GM12873 (cell line): ENCODE measurements around the gene CPEB4.

ENCODE experiments used
- CTCF ChIP-seq: IDR thresholded peaks from 2 replicates; pipeline ENCODE4 v1.5.1; 2012; ENCODE audit warnings: low read depth, mild to moderate bottlenecking, moderate library complexity, low read length, control low read depth; ENCODE audit not compliant: insufficient read depth; ENCODE audit errors: missing control alignments

The CPEB4 gene

DNA sequence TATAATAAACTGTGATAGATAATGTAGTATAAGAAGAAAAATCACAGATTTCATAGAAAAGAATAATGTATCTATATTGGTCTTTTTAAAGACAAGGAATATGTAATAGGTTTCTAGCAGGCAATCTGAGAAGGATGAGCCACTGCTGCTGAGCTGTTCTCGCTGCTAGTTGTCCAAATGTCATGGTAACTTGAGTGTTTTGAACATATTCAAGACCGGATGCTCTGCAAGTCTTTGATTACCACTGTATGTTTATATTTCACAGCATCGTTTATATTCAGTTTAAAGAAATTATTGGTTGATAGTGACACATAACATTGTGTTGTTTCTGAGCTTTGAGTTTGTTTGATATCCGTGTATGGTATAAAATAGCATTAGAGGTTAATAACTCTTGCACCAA, 110.4 kb downstream of the CPEB4 start:
- TF ChIP-seq CTCF: no peak

- no peak for TF ChIP-seq CTCF
These were observed 111.9 kb downstream of the CPEB4 start for GRCh38 chr5:174000076-174000475.

- no peak for TF ChIP-seq CTCF
These were observed 115.6 kb downstream of the CPEB4 start for GRCh38 chr5:174003795-174004194.

DNA sequence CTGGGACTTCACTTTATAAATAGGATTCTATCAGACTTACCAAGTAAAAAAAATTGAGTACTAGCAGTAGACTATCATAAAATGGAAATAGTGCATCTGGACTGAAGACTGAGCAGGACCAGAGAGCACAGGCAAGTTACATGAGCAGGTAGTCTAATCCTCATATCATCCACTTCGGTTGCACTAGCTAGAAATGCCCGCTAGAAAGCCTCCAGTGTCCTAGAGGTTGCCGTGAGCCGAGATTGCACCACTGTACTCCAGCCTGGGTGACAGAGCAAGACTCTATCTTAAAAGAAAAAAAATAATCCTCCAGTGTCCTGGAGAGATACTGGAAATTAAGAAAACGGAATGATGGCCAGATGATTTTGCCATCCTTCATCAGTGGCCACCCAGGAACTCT, 120.8 kb downstream of the CPEB4 start:
- no peak for TF ChIP-seq CTCF

GRCh38 chr5:174010365-174010764, 122.2 kb downstream of the CPEB4 start:
- no peak for TF ChIP-seq CTCF

DNA sequence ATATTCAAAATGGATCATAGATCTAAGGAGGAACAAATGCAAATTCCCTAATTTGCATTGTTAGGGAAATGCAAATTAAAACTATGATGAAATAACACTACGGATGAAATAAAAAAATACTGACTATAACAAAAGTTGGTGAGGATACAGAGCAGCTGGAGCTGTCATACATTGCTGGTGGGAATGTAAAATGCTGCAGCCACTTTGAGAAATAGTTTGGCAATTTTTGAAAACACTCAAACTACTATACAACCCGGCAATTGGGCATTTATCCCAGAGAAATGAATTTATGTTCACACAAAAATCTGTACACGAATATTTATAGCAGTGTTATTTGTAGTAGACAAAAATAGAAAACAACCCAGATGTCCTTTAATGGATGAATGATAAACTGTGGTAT, 123.3 kb downstream of the CPEB4 start:
- TF ChIP-seq CTCF: no peak
